Right forelimb (tissue), 1 donor: ENCODE results near the gene INPP5F.
"Not testable (repeated sequence)": the region's sequence is repeated elsewhere in the genome, so short reads cannot be mapped to it uniquely, and the experiment has no call there.

Experiments
- DNase-seq: peaks from one replicate; pipeline ENCODE4 v3.0.0-alpha.2; 2018

INPP5F gene

GRCh38 chr10:119706521-119707278 is 19.1 kb upstream of the INPP5F start:
- DNase-seq: no peak

- not testable (repeated sequence) for DNase-seq
Observed at GRCh38 chr10:119707331-119707730, 18.5 kb upstream of the INPP5F start.

DNA sequence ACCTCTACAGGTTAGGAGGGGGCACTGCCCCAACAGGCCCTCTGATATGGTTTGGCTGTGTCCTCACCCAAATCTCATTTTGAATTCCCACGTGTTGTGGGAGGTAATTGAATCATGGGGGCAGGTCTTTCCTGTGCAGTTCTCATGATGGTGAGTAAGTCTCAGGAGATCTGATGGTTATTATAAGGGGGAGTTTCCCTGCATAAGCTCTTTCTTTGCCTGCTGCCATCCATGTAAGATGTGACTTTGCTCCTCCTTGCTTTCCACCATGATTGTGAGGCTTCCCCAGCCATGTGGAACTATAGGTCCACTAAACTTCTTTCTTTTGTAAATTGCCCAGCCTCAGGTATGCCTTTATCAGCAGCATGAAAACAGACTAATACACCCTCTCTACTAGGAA is 14.9 kb upstream of the INPP5F start:
- DNase-seq: not testable (repeated sequence)

DNA sequence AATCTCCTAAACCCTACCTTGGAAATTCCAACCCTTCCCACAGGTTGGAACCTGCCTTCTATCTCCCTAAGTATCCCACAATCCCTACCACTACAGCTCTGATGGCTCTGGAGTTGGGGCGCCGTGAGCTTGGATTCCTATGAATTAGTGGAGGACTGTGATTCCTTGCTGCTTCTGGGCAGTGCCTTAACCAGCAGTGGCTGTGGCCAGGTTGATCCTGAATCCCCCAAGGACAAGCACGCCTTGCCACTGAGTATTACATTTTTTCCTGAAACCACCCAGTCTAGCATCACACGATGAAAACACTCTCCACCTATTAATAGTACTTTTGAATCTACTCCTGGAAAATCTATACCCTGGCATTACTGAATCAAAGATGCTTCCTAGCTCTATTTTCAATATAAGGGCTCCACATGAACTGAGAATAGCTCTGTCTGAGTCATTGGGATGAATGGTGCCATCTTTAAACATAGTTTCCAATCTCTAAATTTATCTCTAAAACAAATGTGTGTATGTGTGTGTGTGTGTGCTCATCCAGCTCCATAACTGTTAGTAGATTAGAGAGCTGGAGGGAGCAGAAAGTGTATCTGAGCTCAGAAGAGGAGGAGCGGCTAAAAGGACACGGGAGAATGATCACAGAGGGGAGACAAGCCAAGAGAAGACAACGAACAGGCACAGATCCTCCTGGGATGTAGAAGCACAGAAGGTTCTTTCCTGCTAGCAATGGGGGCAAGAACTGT is 11.9 kb upstream of the INPP5F start:
- no peak for DNase-seq

- DNase-seq: no peak
Observed at GRCh38 chr10:119714484-119714816, 11.4 kb upstream of the INPP5F start.

DNA sequence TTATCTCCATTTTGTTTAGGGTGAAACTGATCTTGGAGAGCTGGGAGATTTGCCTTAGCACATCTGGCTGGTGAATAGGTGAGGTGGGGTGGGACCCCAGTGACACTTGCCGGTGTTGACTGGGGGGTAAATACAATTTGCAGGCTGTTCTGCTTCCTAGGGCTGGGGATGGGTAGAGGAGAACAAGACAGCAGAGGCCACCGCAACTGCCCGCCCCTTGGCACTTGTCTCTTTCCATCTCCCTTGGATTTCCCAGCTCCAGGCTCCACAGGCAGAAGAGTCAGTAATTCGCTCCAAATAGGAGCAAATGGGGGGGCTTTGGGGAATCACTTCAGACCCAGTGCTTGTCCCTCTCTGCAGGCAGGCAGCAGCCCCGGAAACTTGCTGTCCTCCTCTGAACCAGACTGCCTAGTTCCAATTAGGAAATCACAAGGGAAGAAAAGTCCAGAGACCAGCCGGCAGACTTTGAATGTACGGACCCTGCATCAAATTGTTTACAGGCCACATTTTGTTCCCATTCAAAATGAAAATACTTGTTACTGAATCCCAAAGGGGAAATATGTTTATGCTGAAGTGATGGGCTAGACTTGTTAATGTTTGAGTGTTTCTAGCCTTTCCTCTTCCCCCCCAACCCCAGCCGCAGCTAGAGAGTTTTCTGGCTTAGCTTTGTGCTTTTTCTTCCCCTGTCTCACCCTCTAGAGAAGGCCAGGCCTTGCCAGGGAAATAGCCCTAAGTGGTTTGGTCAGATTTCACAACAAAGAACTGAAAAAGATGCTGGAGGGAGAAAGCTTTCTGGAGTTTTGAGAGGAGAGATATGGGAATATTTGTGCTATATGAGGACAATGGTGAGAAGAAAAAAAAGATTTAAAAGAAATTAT is 10.0 kb upstream of the INPP5F start:
- no peak for DNase-seq

DNA sequence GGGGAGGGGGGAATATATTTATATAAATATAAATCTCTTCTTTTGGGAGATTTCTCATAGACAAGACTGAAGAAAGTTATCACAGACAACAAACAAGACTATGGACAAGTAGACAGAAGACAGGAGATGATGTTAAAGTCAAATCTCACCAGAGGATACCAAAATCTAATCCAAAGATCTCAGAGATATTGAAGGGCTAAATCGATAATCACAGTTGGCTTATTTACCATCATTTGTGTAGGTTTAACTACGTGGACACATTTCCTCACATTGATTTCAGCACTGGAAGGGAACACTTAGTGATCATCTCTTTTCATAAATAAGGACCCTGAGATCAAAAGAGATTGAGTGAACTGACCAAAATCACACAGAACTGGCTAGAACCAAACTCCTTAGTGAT is 2.7 kb upstream of the INPP5F start:
- DNase-seq: no peak

- DNase-seq: no peak
Observed at GRCh38 chr10:119723624-119724023, 2.2 kb upstream of the INPP5F start.

GRCh38 chr10:119724593-119725516 is 995 bp upstream of the INPP5F start:
- DNase-seq: peak; percentile 52

GRCh38 chr10:119725517-119725827 is 378 bp upstream of the INPP5F start:
- DNase-seq: no peak

DNA sequence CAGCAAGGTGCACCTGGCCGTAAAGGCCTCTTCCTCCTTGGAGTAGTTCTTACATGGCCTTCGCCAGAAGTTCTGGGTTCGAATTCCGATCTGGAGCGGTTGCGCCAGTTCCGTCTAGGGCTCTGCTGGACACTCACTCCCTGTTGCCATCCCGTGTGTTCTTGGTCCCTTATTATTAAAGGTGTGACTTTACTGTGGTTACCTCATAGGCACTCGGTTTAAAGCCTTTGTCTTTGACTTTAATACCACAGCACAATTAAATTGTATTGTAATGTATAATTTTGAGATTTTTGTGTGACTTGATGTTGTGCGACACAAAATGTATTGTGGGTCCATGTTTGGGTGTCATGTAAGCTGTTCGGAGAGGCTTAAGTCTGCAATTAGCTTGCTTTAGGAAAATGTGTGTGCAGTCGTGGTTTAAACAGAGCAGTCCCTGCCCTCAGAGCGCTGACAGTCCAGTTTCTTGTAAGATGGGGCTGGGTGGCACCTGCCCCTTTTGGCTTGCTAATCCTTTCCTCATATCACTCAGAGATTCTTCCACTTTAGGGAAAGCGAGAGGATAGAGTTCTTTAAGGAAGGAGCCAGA is 919 bp downstream of the INPP5F start:
- no peak for DNase-seq

DNA sequence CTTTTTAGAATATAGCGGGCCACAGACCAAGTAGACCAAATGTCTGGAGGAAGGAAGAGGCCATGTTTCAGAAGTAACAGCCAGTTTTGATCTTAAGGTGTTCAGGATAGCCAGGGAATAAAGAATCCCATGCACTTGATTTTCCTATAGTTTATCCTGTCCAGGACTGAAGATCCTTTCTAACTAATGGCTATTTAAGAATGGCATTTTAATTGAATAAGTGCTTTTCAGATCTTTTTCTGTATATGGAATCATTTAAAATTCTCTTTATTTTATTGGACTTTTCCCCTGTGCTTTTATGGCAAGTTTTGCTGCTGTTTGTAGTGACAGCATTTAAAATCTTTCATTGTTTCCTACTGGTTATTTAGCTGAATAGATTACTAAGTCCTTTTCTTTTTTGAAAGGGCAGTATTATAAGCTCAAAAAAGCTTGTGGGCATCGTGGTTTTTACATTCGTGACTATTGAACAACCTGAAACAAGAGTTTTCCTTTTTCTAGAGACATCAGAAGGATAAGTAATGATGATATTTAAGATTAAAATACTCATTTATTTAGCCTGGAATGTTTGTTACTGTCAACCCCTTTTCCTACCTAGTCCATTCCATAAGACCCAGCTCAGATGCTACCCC is 2.4 kb downstream of the INPP5F start:
- DNase-seq: no peak

DNA sequence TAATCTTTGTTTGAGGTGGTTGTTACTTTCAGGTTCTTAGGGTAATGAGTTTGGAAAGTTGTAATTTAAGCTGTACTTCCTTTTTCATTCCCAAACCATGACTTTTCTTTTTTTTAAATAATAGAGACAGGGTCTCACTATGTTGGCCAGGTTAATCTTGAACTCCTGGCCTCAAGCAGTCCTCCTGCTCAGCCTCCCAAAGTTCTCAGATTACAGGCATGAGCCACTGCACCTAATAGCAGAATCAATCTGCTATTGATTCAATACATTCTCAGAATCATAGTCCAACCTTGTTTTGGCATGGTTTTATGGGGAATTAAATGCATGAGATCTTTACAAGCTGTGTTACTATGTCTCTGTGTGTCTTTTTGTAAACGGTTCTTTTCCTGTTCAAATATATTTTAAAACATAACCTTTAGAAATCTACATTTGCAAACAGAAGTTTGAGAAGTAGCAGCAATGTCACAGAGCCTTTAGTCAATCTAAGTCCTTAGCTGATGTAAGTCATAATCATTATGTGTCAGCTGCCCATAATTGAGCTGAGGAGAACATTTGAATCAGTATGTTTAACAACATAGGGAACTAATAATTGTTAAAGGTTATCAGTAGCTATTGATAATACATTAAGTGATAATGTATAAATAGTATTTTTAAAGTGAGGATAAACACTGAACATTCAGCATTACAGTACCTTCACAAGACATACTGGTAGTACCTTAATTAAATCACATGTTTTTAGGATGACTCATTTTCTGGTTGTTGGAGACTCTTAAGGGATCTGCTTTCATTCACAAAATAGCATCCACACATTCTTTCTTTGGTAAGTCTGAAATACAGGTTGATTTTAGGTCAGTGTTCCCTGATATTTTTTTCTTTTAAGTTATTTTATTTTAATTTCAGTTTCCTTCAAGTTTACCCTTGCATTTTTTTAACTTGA is 8.8 kb downstream of the INPP5F start:
- DNase-seq: no peak

DNA sequence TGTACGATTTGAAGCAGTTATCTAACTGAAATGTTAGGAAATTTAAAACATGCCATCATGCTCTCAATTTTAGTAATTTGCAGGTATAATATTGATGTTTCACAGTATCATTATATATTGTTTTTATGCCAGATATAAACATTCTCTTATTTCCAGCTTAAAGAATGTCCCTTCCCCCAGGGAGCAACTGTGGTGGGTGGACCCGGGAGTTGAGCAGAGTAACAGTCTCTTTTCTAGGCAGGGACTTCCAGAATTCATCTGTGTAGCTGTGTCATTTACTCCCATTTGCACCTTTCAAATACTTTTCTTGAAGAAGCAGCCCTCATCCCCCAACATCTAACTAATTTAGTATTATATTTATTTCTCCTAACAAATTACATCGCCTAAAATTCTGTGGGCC is 9.6 kb downstream of the INPP5F start:
- no peak for DNase-seq

DNA sequence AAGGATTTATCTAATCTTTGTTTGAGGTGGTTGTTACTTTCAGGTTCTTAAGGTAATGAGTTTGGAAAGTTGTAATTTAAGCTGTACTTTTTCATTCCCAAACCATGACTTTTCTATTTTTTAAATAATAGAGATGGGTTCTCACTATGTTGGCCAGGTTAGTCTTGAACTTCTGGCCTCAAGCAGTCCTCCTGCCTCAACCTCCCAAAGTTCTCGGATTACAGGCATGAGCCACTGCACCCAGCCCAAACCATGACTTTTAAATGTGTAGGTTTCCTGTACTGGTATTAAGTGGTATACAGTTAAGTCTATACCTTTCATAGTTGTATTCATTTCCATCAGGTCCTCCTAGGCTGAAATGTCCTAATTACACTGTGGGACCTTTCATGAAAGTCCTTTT is 10.4 kb downstream of the INPP5F start:
- no peak for DNase-seq

GRCh38 chr10:119737039-119737663 is 11.3 kb downstream of the INPP5F start:
- DNase-seq: no peak

DNA sequence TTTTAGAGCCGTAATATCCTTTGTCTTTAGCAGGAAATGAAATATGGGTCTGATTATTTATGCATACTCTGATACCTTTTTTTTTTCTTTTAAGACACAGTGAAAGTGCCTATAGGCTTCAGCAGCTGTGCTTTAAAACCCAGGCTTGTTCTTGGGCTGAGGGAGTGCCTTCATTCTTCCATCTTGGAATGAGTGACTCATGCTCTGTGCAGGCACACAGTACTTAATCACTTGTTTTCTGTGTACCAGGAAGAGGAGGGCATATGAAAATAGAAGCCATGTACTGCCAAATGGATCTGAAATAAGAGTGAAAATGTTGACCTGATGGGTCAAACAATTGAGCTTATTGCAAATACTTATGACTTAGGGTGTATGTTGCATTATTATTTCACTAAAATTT is 12.0 kb downstream of the INPP5F start:
- DNase-seq: no peak

GRCh38 chr10:119738962-119739361 is 13.1 kb downstream of the INPP5F start:
- DNase-seq: no peak

GRCh38 chr10:119740096-119740495 is 14.2 kb downstream of the INPP5F start:
- no peak for DNase-seq
